ENCODE results near the gene PES1.
"Not testable (repeated sequence)": the region's sequence is repeated elsewhere in the genome, so short reads cannot be mapped to it uniquely, and the experiment has no call there.

PES1 gene

DNA sequence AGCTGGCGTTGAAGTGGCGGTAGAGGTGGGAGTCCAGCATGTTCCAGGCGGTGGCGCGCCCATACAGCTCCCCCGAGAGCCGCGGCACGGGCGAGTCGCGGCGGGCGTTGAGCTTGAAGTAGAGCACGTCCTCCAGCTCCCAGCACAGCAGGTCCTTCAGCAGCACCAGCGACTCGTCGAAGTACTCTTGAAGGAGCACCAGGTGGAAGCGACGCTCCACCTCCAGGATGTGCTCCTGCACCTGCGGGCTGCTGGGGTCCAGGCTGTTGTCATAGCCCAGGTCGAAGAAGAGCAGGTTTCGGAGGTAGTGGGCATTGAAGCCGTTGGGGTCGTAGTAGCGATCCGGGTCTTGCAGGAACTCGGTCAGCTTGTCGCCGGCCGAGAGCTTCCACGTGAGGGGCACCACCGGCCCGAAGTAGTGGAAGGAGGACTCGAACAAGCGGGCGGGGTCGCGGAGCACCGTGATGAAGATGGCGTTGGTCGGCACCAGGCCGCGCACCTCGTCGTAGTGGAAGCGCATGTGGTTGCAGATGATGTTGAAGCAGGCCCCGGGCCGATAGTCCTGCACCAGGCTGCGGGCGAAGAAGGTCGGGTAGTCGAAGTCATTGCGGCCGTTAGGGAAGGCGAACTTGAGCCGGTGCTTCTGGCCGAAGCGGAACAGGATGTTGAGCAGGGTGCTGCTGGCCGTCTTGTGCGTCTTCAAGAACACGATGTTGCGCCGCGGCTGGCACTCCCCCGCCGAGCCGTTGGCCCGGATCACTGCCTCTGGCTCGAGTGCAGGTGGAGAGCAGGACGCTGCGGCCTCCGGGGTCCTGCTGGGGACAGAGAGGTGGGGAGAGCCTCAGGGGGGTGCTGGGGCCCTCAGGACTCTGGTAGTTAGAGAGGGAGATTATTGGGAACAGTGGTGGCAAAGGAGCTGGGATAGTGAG lies 36.2 kb downstream of the PES1 start:
- DNase-seq (ENCODE audit: low read depth in 3 of 3, low spot score in 1 of 3), result no peak

DNA sequence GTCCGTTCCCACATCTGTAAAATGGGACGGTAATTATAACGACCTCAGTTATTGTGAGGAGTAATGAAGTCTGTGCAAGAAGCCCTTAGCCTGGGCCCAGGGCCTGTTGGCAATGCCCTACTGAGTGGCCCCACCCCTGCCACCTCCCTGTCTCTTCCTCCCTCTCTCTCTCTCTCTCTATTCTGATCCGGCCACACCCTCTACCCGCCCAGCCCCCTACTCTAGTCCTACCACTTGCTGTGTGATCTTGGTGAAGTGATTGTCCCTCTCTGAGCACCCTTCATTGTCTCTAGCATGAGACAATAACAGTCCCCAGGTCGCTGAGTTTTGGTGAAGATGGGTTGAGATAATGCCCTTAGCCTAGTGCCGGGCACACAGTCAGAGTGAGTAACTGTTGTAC lies 37.7 kb downstream of the PES1 start:
- no peak for DNase-seq (ENCODE audit: low read depth in 3 of 3, low spot score in 1 of 3)

DNA sequence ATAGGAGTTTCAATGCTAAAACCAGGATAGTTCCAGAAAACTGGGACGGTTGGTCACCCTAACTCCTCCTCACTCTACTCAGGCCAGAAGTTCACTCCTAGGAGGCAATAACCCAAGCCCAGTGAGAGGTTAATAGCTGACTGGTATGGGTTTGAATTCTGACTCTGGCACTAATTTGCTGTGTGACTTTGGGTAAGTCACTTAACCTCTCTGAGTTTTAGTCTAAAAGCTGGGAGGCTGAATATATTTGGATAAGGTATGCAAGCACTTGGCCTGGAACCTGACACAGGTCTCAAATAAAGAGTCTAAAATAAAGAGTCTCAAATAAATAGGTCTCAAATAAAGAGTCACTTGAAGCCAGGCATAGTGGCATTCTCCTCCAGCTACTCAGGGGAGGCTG lies 39.0 kb downstream of the PES1 start:
- no peak for DNase-seq (ENCODE audit: low read depth in 3 of 3, low spot score in 1 of 3)

DNA sequence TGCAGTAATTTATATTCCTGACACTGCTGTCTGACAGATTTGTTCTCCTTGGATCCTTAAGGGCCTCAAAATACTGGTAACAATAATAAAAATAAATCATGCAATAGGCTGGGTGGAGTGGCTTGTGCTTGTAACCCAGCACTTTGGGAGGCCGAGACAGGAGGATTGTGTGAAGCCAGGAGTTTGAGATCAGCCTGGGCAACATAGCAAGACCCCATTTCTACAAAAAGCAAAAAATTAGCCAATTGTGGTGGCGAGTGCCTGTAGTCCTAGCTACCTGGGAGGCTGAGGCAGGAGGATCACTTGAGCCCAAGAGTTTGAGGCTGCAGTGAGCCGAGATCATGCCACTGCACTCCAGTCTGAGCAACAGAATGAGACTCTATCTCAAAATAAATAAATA lies 39.9 kb downstream of the PES1 start:
- not testable (repeated sequence) for DNase-seq (ENCODE audit: low read depth in 3 of 3, low spot score in 1 of 3)

DNA sequence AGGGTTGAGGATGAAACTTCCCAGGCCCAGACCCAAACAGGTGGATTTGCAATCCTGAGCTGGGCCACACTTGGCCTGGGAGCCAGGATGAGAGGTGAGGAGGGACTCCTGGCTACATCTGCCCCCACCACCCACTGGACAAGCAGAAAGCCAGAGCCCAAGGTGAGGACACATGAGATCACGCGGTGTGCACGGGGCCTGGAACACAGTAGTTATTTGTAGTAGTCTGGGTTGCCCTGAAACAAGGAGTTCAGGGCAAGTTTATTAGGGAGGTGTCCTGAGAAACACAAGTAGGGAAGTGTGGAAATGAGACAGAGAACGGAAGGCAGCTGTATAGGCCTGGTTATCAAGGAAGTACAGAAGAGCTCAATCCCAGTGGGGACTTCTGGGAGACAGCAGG lies 44.5 kb downstream of the PES1 start:
- DNase-seq (ENCODE audit: low read depth in 3 of 3, low spot score in 1 of 3), result no peak

DNA sequence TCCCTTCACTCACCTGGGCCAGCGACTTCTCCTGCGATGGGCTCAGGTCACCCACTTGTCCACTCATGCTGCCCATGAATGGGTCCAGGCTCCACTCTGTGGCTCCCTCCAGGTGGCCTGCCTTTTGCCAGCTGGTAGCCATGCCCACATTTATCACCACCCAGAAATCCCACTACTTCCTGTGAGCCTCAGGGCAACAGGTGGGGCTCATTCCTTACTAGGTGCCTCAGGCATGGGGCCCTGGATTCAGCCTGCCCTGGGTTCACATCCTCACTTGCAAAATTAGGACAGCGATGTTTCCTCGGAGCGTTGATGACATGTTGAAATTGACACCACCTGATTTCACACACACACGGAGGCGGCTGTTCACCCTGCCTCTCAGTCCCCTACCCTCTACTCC lies 45.1 kb downstream of the PES1 start, which contains the start of gene SEC14L6:
Gene SEC14L6 (minus strand): TSS at position 126 of the 400 bp plus-strand sequence. CDS start 59 bp downstream, at position 67.
- no peak for DNase-seq (ENCODE audit: low read depth in 3 of 3, low spot score in 1 of 3)

DNA sequence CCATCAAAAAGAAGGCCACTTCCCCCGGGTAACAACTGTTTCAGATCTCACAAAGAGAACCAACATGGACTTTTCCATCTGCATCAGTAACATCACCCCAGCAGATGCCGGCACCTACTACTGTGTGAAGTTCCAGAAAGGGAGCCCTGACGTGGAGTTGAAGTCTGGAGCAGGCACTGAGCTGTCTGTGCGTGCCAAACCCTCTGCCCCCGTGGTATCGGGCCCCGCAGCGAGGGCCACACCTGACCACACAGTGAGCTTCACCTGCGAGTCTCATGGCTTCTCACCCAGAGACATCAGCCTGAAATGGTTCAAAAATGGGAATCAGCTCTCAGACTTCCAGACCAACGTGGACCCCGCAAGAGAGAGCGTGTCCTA lies 48.9 kb downstream of the PES1 start:
- DNase-seq (ENCODE audit: low read depth in 3 of 3, low spot score in 1 of 3), result no peak

DNA sequence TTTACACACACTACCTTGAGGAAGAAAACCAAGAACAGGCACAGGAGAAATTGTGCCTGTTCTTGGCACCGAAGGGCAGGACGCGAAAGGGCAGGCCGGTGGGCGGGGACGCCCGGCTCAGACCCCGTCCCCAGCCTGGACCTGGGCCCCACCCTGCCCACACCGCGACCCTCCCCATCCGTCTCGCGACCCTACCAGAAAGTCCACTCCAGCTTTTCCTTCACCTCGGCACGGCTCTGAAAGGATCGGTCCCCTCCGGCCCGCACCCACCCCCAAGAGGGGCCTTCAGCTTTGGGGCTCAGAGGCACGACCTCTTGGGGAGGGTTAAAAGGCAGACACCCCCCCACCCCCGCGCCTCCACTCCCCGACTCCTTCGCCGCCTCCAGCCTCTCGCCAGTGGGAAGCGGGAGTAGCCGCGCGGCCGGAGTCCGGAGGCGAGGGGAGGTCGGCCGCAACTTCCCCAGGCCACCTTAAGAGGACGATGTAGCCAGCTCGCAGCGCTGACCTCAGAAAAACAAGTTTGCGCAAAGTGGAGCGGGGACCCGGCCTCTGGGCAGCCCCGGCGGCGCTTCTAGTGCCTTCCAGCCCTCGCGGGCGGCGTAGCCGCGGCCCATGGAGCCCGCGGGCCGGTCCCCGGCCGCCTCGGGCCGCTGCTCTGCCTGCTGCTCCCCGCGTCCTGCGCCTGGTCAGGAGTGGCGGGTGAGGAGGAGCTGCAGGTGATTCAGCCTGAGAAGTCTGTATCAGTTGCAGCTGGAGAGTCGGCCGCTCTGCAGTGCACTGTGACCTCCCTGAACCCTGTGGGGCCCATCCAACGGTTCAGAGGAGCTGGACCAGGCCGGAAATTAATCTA lies 49.5 kb downstream of the PES1 start:
- DNase-seq (ENCODE audit: low read depth in 3 of 3, low spot score in 1 of 3), result no peak

DNA sequence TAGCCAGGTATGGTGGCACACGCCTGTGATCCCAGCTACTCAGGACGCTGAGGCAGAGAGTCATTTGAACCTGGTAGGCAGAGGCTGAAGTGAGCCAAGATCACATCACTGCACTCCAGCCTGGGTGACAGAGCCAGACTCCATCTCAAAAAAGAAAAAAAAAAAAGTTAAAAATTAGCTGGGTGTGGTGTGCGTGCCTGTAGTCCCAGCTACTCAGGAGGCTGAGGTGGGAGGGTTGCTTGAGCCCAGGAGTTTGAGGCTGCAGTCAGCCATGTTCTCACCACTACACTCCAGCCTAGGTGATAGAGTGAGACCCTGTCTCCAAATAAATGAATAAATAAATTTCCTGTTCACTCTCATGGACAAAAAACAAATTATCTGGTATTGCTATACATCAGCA lies 50.2 kb downstream of the PES1 start:
- DNase-seq (ENCODE audit: low read depth in 3 of 3, low spot score in 1 of 3), result not testable (repeated sequence)

DNA sequence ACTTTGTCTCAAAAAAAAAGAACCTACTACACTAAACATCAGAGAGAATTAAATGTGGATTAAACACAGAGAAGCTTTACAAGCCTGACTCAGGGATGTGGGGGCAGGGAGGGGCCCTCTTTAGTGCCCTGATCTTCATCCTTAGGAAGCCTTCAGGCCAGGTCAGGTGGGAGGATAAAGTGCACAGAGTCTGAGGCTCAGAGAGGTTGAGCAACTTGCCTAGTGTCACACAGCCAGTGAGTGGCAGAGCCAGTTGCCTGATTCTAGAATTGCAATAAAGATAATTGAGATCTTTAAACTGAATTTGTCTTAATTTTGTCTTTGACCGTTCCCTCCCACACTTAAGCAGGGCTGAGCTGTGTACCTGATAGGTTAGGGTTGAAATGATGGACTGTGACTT lies 52.3 kb downstream of the PES1 start:
- DNase-seq (ENCODE audit: low read depth in 3 of 3, low spot score in 1 of 3), result no peak

DNA sequence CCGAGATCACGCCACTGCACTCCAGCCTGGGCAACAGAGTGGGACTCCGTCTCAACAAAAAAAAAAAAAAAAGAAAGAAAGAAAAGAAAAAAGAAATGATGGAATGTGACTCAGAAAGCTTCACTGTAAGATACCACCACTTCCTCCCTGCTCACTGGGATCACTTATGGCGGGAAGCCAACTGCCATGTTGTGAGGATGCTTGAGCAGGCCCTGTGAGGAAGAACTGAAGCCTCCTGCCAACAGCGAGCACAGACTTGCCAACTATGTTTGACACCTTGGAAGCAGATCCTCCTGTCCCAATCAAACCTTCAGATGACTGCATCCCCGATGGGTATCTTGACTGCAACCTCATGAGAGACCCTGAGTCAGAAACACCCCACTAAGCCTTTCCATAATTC lies 53.4 kb downstream of the PES1 start:
- DNase-seq (ENCODE audit: low read depth in 3 of 3, low spot score in 1 of 3), result no peak

DNA sequence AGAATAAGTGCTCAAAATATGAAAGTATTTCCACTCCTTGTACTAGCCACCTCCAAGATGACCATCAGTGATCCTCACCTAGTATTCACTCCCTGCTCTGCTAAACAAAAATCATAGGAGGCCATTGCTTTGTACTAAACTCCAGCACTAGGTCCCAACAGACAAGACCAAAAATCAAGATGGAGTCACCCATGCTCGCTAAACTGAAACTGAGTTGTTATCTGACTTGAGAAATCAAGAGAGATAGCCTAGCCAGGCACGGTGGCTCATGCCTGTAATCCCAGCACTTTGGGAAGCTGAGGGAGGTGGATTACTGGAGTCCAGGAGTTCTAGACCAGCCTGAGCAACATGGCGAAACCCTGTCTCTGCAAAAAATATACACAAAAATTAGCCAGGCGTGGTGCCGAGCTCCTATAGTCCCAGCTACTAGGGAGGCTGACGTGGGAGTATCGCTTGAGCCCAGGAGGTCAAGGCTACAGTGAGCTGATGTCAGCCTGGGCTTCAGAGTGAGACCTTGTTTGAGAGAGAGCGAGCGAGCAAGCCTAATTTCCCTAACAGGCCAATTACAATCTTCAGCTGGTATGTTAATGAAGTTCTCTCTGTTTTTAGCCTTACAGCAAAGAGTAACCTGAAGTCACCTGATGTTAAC lies 54.5 kb downstream of the PES1 start:
- no peak for DNase-seq (ENCODE audit: low read depth in 3 of 3, low spot score in 1 of 3)

DNA sequence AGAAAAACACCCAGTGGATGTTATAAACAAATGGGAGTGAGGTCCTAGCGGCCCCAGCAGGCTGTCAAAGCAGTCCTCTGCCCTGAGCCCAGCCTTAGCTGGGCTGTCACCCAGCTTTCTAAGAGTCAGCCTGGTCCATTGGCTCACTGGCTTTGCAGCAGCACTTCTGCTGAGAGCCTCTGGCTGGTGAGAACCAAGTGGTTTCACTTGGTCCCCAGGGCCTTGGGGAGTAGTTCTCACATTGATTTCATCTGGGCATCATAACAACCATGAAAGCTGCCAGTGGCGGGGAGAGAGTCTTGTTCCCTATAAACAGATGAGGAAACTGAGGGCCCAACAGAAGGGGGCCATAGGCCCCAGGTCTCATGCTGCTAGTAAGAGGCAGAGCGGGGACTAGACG lies 56.5 kb downstream of the PES1 start:
- DNase-seq (ENCODE audit: low read depth in 3 of 3, low spot score in 1 of 3), result no peak

DNA sequence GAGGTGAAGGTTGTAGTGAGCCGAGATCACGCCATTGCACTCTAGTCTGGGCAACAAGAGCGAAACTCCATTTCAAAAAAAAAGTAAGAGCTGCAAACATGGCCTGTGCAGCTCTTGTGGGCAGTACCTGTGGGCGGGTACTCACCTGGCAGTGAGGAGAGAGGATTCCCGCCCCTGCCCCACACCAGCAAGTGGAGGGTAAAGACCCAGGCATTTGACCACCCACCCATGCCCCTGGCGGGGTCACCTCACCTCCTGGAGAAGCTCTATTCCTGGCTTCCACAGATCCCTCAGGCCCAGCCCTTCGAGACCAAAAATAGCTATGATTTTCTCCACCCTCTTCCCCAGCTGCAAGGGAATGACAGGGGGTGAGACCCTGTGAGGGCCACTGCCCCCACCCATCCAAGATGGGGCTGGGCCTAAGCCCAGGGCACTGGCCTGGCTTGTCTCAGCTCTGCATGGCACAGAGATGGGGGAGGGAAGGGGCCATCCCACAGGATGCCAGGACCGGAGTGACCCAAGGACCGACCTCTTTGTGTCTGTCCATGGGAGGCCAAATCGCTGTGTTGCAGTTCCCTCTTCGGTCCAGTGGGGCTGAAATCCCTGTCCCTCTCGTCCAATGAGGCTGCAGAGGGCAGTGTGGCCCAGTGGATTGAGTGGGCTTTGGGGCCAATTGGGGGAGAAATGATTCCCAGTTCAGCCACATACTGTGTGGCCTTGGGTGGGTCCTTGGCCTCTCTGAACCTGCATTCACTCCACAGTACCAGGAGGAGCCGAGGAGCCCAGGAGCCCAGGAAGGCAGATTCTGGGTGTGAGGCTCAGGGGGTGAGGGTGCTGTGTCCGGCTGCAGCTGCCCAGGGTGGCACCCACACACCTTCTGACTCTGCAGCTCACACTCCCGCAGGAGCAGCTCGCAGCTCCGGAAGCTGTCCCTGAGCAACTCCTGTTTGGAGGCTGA lies 59.8 kb downstream of the PES1 start:
- DNase-seq (ENCODE audit: low read depth in 3 of 3, low spot score in 1 of 3), result no peak

DNA sequence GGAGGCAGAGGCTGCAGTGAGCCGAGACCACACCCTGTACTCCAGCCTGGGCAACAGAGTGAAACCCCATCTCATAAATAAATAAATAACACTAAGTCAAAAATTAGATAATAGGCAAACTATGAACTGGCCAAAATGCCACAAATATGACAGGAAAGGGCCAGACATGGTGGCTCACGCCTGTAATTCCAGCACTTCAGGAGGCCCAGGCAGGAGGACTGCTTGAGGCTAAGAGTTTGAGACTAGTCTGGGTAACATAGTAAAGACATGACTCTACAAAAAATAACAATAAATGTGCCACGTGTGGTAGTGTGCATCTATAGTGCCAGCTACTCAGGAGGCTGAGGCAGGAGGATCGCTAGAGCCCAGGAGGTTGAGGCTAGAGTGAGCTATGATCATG lies 65.1 kb downstream of the PES1 start:
- DNase-seq (ENCODE audit: low read depth in 3 of 3, low spot score in 1 of 3), result no peak

Measured in stimulated activated CD4-positive, alpha-beta T cell treated with anti-CD3 and anti-CD28 coated beads, TNF-alpha, amount 100 ng/mL, for 1 hour (primary cell).